ENCODE data around the gene DCTN2. TPM values are rescaled to one million over a fixed set of nuclear protein-coding genes. Genes with fewer than 3 reads are reported as not detected.
"Not testable (repeated sequence)": the region's sequence is repeated elsewhere in the genome, so short reads cannot be mapped to it uniquely, and the experiment has no call there.

Gene DCTN2
- total RNA-seq, 2 experiments from 2014 or later: 84.3 to 88.2 TPM

DNA sequence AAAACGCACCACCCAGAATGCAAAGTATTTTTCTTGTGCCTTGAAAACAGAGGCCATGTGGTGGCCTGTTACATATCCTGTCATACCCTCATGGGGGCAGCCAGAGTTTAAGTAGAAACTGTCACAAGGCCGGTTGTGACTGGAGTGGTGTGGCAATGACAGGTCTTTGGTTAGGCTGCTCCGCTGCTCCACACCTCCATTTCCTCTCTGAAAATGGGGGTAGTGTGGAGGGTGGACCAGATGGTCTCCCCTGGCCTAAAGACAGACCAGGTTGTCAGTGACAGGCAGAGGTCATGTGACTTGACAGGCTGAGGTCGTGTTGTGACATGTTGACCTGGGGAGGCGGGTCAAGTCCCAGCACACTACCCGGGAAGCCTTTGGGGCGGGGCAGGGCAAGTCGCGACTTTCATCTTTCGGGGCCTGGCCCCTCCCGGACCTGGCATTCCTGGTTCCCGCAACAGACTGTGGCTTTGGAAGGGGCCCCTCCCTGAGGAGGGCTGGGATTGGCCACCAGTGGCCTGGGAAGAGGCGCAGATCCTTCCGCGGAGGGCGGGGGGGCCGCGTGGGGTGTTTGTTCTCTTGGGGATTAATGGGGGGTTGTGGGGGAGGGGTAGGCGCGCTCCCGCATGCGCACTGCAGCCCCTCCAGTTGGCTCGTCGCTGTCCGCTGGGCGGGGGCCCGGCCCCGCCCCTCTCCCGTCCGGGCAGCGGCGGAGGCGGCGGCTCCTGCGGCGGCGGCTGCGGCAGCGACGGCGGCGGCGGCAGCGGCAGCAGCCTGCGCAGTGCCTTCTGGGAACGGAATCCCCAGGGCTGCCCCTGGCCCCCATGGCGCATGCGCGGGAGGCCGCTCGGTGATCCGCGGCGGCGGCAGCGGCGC is 24.7 kb downstream of the DCTN2 start, which contains the start of gene MBD6:
Gene MBD6 (plus strand): TSS at position 814 of the 876 bp plus-strand sequence. CDS start 1,480 bp downstream, outside the sequence.
- ChIA-PET CTCF (no interaction called here), POLR2A (interaction anchor here (1.0 kb wide), 1 partner anchor 31 kb away, joined by 3 read pairs; no protein-coding TSS in a partner anchor)

DNA sequence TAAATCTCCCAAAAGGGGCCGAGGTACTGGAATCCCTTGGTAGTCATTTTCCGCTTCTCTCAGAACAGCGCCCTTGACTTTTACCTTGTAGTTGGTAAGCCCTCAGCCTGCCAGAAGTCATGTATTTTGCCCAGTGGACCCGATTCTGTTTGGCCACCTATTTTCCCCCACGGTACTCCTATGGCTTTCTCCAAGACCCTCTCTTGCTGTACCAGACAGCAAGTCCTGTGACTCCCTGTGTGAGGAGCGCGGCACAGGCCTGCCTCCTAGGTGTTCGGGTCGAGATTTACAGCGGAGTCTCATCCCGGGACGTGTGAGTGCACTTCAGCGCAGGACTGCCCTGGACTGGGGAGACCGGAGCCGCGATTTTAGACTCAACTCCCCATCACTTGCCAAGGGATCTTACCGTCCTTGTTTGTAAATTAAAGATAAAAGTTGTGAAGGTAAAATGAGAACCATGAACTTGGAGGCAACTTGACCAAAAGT is 25.4 kb downstream of the DCTN2 start:
- CTCF ChIA-PET: no interaction called here
- POLR2A ChIA-PET: no interaction called here

DNA sequence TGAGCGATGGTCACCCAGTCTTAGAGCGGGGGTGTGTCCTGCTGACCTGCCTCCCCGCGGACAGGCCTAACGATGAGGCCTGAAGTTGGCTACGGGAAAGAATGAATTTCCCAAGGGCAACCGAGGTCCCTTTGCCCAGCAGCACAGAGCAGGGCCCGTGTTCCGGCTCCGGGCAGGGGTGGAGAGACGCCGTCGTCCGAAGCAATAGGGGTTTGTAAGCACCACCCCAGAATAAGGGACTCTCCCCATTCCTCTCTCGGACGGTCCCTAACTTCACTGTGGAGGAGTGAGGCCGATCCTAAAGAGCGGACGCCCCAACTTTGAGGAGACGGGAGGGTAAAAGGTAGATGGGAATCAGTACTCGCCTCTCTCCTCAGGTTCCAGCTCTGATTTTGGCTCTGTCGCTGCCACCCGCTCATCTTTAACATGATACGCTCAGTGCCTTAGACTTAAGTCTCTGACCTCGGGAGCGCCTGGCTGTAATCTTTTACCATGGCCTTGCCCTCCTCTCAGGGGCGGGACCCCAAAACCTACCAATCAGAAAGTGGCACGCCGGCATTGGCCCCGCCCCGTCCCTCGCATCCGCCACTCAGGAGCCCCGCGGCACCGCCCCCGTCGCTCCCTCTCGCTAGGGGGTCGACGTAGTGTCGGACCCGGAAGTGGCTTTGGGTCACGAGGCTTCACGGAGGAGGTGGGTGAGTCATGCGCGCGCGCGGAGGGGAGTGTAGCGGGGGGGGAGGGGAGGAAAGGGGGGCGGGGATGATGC is 26.8 kb downstream of the DCTN2 start, which contains the start of gene DDIT3:
Gene DDIT3 (minus strand): TSS at position 462 of the 766 bp plus-strand sequence. CDS start 3,108 bp downstream, outside the sequence.
- POLR2A ChIA-PET: interaction anchor here (0.7 to 2.6 kb wide), 11 partner anchors 9 to 293 kb away, joined by 3 to 10 read pairs (median 3); partner anchors contain the start of genes ARHGAP9 and DCTN2
- CTCF ChIA-PET: interaction anchor here (1.5 to 2.1 kb wide), 2 partner anchors 32 to 43 kb away, joined by 4 to 7 read pairs; partner anchors contain the start of gene MARS1

- POLR2A ChIA-PET: interaction anchor here (0.6 to 2.6 kb wide), 9 partner anchors 8 to 293 kb away, joined by 3 to 10 read pairs (median 5); partner anchors contain the start of genes ARHGAP9 and DCTN2
- CTCF ChIA-PET: interaction anchor here (0.6 to 2.1 kb wide), 4 partner anchors 23 to 212 kb away, joined by 3 to 7 read pairs (median 4); partner anchors contain the start of gene MARS1
These were observed 27.3 kb downstream of the DCTN2 start for GRCh38 chr12:57519796-57520052.

GRCh38 chr12:57518920-57519795 is 27.8 kb downstream of the DCTN2 start:
- POLR2A ChIA-PET: interaction anchor here (0.6 to 2.6 kb wide), 9 partner anchors 8 to 89 kb away, joined by 3 to 10 read pairs (median 5); partner anchors contain the start of genes ARHGAP9 and DCTN2

GRCh38 chr12:57518176-57518919 is 28.6 kb downstream of the DCTN2 start:
- ChIA-PET POLR2A (interaction anchor here (0.6 to 2.6 kb wide), 5 partner anchors 22 to 176 kb away, joined by 3 to 10 read pairs (median 4); partner anchors contain the start of genes ARHGAP9 and OS9), CTCF (interaction anchor here (1.1 to 2.1 kb wide), 3 partner anchors 21 to 304 kb away, joined by 3 to 7 read pairs (median 4); no protein-coding TSS in a partner anchor)

More at GRCh38 chr12:57518920-57519795, 27.8 kb downstream of the DCTN2 start:
- CTCF ChIA-PET: interaction anchor here (0.6 to 2.1 kb wide), 4 partner anchors 22 to 212 kb away, joined by 3 to 7 read pairs (median 4); partner anchors contain the start of gene MARS1

DNA sequence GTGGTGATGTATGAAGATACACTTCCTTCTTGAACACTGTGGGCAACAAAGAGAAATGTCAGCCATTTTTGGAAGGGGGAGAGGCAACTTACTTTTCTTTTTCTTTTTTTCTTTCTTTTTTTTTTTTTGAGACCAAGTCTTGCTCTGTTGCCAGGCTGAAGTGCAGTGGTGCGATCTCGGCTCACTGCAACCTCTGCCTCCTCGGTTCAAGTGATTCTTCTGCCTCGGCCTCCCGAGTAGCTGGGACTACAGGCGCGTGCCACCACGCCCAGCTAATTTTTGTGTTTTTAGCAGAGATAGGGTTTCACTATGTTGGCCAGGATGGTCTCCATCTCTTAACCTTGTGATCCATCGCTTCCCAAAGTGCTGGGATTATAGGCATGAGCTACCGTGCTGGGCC is 29.3 kb downstream of the DCTN2 start:
- CTCF ChIA-PET: interaction anchor here (0.6 to 1.5 kb wide), 3 partner anchors 14 to 304 kb away, joined by 3 to 4 read pairs (median 3); no protein-coding TSS in a partner anchor
- POLR2A ChIA-PET: interaction anchor here (0.6 to 1.6 kb wide), 3 partner anchors 21 to 176 kb away, joined by 4 to 5 read pairs (median 4); partner anchors contain the start of genes DCTN2 and OS9

- ChIA-PET POLR2A (interaction anchor here (1.6 kb wide), 1 partner anchor 30 kb away, joined by 4 read pairs; the partner anchor contains the start of gene DCTN2), CTCF (interaction anchor here (0.6 to 1.5 kb wide), 3 partner anchors 11 to 303 kb away, joined by 3 to 4 read pairs (median 3); no protein-coding TSS in a partner anchor)
These were observed 29.8 kb downstream of the DCTN2 start for GRCh38 chr12:57517187-57517586.

DNA sequence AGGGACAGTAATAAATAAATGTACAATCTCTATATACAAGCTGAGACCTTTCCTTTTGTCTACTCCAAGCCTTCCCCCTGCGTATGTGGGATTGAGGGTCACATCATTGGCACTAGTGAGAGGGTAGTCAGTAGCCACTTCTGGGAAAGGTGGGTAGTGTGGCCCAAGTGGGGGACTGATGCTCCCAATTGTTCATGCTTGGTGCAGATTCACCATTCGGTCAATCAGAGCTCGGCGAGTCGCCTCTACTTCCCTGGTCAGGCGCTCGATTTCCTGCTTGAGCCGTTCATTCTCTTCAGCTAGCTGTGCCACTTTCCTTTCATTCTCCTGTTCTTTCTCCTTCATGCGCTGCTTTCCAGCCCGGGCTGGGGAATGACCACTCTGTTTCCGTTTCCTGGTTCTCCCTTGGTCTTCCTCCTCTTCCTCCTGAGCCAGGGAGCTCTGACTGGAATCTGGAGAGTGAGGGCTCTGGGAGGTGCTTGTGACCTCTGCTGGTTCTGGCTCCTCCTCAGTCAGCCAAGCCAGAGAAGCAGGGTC is 30.3 kb downstream of the DCTN2 start:
- POLR2A ChIA-PET: interaction anchor here (1.6 kb wide), 1 partner anchor 30 kb away, joined by 4 read pairs; the partner anchor contains the start of gene DCTN2
- CTCF ChIA-PET: interaction anchor here (0.6 to 1.5 kb wide), 2 partner anchors 10 to 104 kb away, joined by 3 read pairs; no protein-coding TSS in a partner anchor

GRCh38 chr12:57515934-57516541 is 31.0 kb downstream of the DCTN2 start:
- ChIA-PET POLR2A (interaction anchor here (1.6 kb wide), 1 partner anchor 31 kb away, joined by 4 read pairs; the partner anchor contains the start of gene DCTN2), CTCF (interaction anchor here (1.5 kb wide), 1 partner anchor 105 kb away, joined by 3 read pairs; no protein-coding TSS in a partner anchor)

DNA sequence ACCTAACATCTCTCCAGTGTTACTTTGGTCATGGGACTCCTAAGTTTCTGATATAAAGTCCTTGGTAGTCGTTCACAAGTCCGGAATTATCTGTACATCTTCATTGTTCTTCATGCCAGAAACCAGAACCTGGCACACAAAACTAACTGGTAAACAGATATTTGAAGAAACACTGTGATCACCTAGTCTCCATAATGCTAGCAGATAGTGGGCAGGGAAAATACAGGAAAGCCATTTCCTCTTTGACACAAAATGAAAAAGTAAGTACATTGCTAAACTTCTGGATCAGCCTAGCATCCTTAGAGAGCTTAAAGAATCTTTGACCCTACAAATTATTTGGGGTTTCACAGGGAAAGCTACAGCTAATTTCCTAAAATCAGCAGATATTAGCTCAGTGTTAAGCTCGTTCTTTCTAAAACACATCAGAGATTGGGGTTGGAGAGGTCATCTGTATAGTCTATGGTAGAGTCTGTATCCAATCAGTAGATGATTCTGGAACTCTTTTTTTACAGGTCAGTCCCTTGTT is 31.5 kb downstream of the DCTN2 start:
- CTCF ChIA-PET: no interaction called here
- POLR2A ChIA-PET: no interaction called here

GRCh38 chr12:57514720-57515407 is 32.1 kb downstream of the DCTN2 start:
- ChIA-PET CTCF (no interaction called here), POLR2A (no interaction called here)

DNA sequence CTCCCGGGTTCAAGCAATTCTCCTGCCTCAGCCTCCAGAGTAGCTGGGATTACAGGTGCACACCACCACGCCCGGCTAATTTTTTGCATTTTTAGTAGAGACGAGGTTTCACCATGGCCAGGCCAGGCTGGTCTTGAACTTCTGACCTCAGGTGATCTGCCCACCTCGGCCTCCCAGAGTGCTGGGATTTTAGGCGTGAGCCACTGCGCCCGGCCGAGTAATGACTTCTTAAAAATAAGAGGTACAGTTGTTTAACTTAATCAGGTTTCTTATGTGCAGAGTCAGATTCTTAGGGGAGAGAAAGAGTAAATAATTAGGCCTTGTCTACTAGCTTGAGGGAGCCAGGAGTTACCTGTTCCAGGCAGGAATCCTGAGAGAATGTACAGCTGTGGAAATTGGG is 32.7 kb downstream of the DCTN2 start:
- CTCF ChIA-PET: interaction anchor here (0.5 kb wide), 1 partner anchor 20 kb away, joined by 3 read pairs; no protein-coding TSS in a partner anchor
- POLR2A ChIA-PET: not testable (repeated sequence)

DNA sequence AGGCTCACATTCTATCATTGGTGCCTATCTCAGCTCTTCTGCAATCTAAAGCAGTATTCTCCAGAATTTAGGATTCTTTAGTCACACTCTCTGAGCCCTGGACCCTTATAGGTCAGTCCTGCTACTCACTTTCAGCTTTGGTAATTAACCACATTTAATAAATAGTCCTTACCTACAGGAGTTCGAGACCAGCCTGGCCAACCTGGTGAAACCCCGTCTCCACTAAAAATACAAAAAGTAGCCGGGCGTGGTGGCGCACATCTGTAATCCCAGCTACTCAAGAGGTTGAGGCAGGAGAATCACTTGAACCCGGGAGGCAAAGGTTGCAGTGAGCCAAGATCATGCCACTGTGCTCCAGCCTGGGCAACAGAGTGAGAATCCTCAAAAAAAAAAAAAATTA is 33.3 kb downstream of the DCTN2 start:
- CTCF ChIA-PET: interaction anchor here (0.6 kb wide), 1 partner anchor 76 kb away, joined by 3 read pairs; no protein-coding TSS in a partner anchor
- POLR2A ChIA-PET: interaction anchor here (0.5 kb wide), 1 partner anchor 8 kb away, joined by 3 read pairs; no protein-coding TSS in a partner anchor

DNA sequence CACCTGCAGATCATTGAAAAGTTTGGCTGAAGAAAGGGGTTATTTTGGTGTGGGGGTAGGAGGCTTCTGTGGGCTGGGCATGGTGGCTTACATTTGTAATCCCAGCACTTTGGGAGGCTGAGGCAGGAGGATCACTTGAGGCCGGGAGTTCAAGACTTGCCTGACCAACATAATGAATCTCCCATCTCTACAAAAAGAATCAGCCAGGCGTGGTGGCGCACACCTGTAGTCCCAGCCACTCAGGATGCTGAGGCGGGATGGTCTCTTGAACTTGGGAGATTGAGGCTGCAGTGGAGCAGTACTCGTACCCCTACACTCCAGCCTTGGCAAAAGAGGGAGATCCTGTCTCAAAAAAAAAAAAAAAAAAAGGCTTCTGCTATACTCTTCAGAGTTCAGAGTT is 33.7 kb downstream of the DCTN2 start:
- CTCF ChIA-PET: interaction anchor here (0.6 kb wide), 1 partner anchor 76 kb away, joined by 3 read pairs; no protein-coding TSS in a partner anchor
- POLR2A ChIA-PET: interaction anchor here (0.5 kb wide), 1 partner anchor 8 kb away, joined by 3 read pairs; no protein-coding TSS in a partner anchor
